PC-3 (cell line): ENCODE measurements around the gene CRYAA.
"Not testable (repeated sequence)": the region's sequence is repeated elsewhere in the genome, so short reads cannot be mapped to it uniquely, and the experiment has no call there.

ENCODE experiments used
- EZH2 ChIP-seq: fragments of 300-600 bp; sonication (generic); IDR thresholded peaks from one replicate; pipeline ENCODE4 v1.6.1; 2017; ENCODE audit warnings: antibody characterized with exemption, mild to moderate bottlenecking, low read length; ENCODE audit not compliant: unreplicated experiment
- TF ChIP-seq, protein P1 (sequence below): fragments of 300-600 bp; sonication (generic); conservative IDR thresholded peaks from 2 replicates; pipeline ENCODE4 v1.5.1; 2017; ENCODE audit warnings: antibody characterized with exemption, low read depth, mild to moderate bottlenecking, low read length

DNA sequence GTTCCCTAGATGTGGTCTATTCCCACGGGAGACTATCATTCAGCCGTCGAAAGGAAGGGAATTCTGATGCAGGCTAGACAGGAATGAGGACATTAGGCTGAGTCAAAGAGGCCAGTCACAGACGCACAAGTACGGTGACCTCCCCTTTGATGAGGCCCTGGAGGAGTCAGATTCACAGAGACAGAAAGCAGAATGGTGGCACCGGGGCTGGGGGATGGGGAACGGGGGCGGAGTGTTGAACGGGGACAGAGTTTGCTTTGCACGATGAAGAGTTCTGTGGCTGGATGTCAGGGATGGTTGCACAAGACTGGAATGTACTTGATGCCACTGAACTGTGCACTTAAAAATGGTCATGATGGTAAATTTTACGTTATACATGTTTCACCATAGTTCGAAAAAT lies 22.2 kb upstream of the CRYAA start:
- TF ChIP-seq, protein P1, sequence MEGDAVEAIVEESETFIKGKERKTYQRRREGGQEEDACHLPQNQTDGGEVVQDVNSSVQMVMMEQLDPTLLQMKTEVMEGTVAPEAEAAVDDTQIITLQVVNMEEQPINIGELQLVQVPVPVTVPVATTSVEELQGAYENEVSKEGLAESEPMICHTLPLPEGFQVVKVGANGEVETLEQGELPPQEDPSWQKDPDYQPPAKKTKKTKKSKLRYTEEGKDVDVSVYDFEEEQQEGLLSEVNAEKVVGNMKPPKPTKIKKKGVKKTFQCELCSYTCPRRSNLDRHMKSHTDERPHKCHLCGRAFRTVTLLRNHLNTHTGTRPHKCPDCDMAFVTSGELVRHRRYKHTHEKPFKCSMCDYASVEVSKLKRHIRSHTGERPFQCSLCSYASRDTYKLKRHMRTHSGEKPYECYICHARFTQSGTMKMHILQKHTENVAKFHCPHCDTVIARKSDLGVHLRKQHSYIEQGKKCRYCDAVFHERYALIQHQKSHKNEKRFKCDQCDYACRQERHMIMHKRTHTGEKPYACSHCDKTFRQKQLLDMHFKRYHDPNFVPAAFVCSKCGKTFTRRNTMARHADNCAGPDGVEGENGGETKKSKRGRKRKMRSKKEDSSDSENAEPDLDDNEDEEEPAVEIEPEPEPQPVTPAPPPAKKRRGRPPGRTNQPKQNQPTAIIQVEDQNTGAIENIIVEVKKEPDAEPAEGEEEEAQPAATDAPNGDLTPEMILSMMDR: not testable (repeated sequence)
- TF ChIP-seq EZH2: not testable (repeated sequence)
